Activated CD8-positive, alpha-beta memory T cell treated with anti-CD3 and anti-CD28 coated beads, Interleukin-2, amount 50 U/mL, for 24 hours (primary cell): ENCODE measurements around the gene PYGB.

ENCODE experiments used
- DNase-seq: peaks from one replicate; pipeline ENCODE4 v3.0.0-alpha.2; 2020; ENCODE audit errors: extremely low read depth

Gene PYGB

DNA sequence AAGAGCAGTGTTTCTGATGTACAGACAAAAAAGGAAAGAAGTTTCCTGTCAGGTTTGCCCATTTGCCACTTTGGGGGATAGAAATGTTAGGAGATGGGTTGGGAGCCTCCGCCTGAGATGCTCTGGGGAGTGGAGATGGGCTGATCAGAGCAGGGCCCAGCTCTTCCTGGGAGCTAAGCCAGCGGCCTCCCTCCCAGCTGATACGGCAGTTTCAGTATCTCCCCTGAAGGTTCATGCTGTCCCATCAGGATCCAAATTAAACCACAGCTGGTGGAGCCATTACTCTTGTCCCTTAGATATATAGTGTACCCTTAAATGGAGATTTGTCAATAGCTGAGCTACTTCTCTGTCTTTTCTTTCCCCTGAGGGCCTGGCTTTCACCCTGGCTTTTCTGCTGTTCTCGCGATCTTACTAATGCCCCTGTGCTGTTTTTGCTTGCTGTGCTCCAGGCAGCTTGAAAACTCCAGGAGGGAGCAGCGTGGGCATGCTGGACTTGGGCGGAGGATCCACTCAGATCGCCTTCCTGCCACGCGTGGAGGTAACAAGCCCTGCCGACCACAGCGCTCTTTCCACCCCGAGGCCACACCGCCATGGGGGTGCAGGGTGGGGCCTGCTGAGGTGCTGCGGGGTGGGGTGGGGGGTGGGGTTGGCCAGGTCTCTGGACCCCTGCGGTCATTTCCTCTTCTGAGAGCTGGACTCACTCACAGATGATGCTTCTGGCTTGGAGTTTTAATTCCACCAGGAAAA lies 31.5 kb upstream of the PYGB start:
- no peak for DNase-seq

GRCh38 chr20:25217161-25218108 lies 30.4 kb upstream of the PYGB start:
- no peak for DNase-seq

DNA sequence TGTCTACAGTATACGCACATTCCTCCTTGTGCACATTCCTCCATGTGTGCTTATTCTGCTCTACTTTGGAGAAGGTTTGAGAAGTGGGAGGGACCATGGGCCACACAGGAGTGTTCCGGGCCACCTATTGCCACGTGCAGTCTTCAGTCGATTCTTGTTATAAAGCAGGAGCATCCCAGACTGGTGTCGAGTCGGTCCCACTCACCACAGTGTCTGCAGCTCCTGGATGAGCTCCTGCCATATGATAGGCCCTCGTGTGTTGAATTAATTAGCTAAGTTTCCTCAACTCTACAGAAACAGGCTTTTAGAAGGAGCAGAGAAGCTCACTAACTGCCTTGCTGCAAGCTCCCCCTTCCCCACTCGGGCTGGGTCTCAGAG lies 29.8 kb upstream of the PYGB start:
- DNase-seq = no peak

DNA sequence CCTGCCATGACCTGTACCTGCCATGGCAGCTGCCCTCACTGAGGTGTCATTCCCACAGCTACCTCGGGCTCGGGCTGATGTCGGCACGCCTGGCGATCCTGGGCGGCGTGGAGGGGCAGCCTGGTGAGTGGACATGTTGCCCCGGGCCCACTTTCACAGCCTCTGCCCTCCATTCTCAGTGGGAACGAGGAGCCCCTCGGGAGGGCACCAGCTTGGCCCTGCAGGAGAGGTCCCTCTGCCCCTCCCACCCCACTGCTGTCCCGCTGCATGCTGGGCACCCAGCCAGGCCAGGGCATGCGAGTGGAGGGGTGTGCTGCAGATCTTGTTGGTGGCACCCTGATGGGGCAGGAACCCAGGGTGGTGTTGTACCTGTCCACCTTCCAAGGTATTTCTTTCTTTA lies 29.4 kb upstream of the PYGB start:
- DNase-seq = no peak

DNA sequence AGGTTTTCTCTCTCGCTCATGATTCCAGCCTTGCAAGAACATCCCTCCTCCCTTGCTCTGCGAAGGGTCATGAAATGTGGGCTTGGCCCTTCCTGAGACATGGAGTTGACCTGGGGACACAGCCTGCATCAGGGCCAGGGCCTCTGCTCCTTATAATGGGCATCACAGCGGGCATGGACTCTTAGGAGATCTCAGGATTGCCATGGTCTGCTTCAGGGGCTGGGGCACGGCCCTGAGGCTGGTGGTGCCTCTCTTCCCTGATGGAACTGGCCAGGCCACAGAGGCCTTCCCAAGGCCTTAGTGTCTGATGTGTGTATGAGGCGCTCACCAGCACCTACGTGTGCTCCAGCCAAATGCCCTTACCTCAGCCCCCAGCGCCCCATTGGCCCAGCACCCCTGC lies 28.5 kb upstream of the PYGB start:
- DNase-seq = no peak

GRCh38 chr20:25220021-25220730 lies 27.7 kb upstream of the PYGB start:
- no peak for DNase-seq

GRCh38 chr20:25220810-25221591 lies 26.9 kb upstream of the PYGB start:
- no peak for DNase-seq

DNA sequence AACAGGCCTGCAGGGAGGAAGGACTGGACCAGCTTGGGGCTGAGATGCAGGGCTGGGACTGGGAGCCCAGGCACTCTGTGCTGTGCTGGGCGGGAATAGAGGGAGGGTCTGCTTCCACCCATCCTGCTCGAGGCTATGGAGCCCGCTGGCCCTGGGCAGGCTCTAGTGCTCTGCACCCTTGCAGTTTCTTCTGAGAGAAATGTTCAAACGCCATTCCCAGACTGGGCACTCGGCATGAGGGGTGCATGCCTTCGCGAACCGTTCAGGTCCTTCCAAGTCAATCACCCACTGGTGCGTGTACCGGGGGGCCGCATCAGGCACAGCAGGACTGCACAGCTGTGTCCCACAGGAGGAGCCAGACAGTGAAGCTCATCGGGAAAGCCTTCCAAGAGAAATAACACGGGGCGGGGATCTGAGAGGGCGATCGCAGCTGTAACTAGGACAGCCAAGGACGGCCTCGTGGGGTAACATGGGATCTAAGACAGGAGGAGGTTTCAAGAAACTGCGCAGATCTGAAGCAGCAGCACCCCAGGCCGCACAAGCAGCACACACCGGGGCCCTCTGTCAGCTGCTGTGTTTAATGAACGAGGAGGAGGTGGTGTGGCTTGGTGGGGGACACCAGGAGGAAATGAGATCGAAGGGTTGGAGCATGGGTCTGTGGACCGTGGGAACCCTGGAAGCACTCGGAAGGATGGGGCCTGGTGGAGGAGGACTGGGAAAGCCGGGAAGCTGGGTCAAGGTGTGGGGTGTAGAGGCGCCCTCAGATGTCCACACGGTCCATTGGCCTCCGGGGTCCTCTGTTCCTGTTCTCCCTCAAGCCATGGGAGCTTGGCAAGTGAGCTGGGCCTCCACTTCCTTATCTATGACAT lies 26.1 kb upstream of the PYGB start:
- DNase-seq = no peak

GRCh38 chr20:25222461-25223178 lies 25.3 kb upstream of the PYGB start:
- no peak for DNase-seq

- no peak for DNase-seq
Measured at GRCh38 chr20:25223179-25223661, 24.7 kb upstream of the PYGB start.

DNA sequence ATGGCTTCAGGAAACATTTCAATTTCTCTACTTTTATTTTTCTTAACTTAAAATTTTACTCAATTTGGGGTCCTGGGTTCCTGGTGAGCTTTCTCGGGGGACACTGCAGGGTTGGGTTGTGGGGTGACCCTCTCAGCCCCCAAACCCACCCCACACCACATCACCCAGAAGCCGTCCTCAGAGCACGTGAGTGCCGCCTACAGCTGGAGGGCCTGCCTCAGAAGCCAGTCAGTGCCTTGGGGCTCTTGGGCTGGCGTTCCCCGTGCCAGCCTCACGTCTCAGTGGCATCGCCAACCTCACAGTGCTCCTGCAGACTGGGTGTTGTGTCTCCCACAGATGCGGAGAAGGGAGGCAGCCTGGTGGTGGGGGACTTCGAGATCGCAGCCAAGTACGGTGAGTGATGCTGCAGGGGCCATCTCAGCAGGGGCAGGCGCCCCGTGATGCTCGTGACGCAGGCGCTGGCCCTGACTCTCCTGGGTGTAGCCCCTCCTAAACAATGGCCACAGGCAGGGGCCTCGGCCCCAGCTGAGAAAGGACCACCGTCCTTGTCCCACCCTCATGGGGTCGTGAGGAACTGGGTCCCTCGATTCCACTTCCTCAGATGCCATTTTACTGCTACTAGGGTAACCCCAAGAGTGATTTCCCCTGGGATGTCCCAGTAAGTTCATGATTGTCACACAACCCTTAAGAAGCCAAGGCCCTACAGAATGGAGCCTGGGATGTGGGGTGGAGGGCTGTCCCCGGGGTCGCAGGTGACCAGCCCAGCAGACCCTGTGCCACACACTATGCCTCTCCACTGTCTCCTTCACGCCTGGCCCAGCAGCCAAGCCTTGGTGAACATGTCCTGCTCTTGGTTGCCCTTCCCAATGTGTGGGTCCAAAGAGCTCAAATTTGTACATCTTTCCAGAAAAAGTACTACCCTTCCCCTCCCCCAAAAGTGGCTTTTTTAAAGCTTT lies 23.8 kb upstream of the PYGB start:
- DNase-seq = no peak

DNA sequence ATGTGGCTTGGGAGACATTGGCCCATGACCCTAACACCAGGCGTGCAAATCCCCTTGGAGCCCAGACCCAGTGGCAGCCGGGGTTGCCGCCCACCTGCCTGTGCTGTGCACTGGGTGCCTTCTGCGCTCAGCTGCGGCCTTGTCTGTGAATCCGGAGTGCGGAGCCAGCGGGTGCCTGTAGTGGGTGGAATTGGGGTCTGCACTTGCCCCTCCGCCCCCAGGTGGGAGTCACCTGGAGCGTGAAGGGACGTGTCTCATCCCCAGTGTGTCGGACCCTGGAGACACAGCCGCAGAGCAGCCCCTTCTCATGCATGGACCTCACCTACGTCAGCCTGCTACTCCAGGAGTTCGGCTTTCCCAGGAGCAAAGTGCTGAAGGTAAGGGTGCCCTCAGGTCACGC lies 22.9 kb upstream of the PYGB start:
- no peak for DNase-seq

GRCh38 chr20:25225642-25226432 lies 22.0 kb upstream of the PYGB start:
- DNase-seq = no peak

- no peak for DNase-seq
Measured at GRCh38 chr20:25226433-25227316, 21.2 kb upstream of the PYGB start.

DNA sequence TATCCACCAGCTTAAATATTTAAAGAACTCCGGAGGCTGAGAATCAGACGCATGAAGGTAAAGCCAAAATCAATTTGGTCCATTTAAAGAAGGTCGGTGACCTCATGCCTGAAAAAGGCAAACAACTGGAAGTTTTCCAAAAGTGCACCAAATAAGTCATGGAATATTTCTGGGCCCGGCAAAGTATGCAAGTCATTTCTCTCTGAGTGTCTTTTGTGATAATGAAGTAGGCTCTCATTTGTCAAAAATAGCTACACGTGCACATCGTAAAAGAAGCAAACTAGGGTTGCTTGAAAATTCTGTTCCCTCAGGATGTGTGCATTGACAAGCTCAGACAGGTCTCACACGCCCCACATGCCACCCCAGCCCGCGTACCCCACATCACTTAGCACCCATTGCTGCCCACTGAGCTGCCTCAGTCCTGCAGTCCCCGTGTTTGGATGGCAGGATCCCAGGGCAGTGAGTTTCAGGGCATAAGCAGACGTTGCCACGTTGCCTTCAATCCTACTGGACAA lies 20.5 kb upstream of the PYGB start:
- DNase-seq = no peak

- DNase-seq = no peak
Measured at GRCh38 chr20:25229486-25230165, 18.3 kb upstream of the PYGB start.
